Gastroesophageal sphincter (tissue), 3 donors: ENCODE results near the gene OR11A1.

Source experiments
- EP300 ChIP-seq: sonication (generic); formaldehyde crosslinking; IDR thresholded peaks from one replicate; pipeline ENCODE4 v1.6.1; 2017; ENCODE audit warnings: antibody characterized with exemption, mild to moderate bottlenecking
- POLR2A ChIP-seq, 2 donors: fragments of 450-650 bp; IDR thresholded peaks; one replicate each; pipeline ENCODE4 v1.6.1; 2017; ENCODE audit warnings: antibody characterized with exemption in 2 of 2, mild to moderate bottlenecking in 2 of 2, moderate library complexity in 1 of 2
- POLR2AphosphoS5 ChIP-seq: sonication (generic); formaldehyde crosslinking; IDR thresholded peaks from one replicate; pipeline ENCODE4 v1.6.1; 2017; ENCODE audit warnings: antibody characterized with exemption
- TF ChIP-seq, protein P1 (sequence below), 4 experiments: fragments of 200-600 bp in 2 of 4; fragments of 450-650 bp in 2 of 4; sonication (generic) in 1 of 4; IDR thresholded peaks; one replicate each; pipeline ENCODE4 v1.5.1; 2017 to 2019; ENCODE audit warnings: antibody characterized with exemption in 4 of 4, mild to moderate bottlenecking in 2 of 4, moderate library complexity in 2 of 4

DNA sequence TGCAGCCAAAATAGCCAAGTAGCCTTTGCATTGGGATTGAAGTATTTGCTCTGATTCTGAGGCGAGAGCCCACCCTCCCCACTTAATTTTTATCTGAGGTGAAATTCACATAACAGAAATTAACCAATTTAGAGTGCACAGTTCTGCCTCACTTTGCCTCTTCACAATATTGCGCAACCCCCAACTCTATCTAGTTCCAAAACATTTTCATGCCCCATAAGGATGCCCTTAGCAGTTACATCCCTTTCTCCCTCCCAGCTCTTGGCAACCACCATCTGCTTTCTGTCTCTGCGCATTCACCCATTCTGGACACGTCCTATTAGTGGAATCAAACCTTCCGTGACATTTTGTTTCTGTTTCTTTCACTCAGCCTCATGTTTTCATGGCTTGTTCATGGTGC is 21.9 kb upstream of the OR11A1 start:
- TF ChIP-seq, protein P1, sequence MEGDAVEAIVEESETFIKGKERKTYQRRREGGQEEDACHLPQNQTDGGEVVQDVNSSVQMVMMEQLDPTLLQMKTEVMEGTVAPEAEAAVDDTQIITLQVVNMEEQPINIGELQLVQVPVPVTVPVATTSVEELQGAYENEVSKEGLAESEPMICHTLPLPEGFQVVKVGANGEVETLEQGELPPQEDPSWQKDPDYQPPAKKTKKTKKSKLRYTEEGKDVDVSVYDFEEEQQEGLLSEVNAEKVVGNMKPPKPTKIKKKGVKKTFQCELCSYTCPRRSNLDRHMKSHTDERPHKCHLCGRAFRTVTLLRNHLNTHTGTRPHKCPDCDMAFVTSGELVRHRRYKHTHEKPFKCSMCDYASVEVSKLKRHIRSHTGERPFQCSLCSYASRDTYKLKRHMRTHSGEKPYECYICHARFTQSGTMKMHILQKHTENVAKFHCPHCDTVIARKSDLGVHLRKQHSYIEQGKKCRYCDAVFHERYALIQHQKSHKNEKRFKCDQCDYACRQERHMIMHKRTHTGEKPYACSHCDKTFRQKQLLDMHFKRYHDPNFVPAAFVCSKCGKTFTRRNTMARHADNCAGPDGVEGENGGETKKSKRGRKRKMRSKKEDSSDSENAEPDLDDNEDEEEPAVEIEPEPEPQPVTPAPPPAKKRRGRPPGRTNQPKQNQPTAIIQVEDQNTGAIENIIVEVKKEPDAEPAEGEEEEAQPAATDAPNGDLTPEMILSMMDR (IDR thresholded peaks at IDR 0.05) = no peak
- TF ChIP-seq POLR2A (IDR thresholded peaks at IDR 0.05) (no peak), POLR2AphosphoS5 (no peak), EP300 (no peak)
